GM19023 (cell line): Measurements from ENCODE around the gene TP73.

Experiments used
- ATAC-seq: cut with Tn5 transposase; IDR thresholded peaks from one replicate; pipeline ENCODE4 v1.9.1; 2021; ENCODE audit warnings: mild to moderate bottlenecking, moderate library complexity; ENCODE audit not compliant: unreplicated experiment

TP73 gene

GRCh38 chr1:3651026-3651929 lies 1.0 kb upstream of the TP73 start:
- ATAC-seq: no peak

GRCh38 chr1:3652548-3653285 lies 401 bp downstream of the TP73 start:
- no peak for ATAC-seq

DNA sequence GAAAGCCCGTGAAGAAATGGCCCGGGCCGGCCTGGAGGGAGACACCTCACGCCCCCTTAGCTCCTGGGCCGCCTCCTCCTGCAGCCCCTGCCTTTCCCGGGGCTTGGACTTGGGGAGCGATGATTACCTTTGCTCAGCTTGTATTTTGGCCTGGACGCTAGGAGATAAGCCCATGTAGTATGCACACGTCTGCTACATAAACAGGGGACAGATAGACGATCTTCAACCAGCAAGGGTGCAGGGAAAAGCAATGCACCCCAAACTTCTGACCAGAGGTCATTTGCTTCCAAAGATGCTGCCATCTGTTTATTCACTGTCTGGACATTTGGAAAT lies 936 bp downstream of the TP73 start:
- no peak for ATAC-seq

- no peak for ATAC-seq
These were observed 2.4 kb downstream of the TP73 start for GRCh38 chr1:3654549-3655281.

GRCh38 chr1:3656450-3657095 lies 4.3 kb downstream of the TP73 start:
- ATAC-seq: peak; percentile 46

- ATAC-seq: no peak
These were observed 4.8 kb downstream of the TP73 start for GRCh38 chr1:3657096-3657475.

DNA sequence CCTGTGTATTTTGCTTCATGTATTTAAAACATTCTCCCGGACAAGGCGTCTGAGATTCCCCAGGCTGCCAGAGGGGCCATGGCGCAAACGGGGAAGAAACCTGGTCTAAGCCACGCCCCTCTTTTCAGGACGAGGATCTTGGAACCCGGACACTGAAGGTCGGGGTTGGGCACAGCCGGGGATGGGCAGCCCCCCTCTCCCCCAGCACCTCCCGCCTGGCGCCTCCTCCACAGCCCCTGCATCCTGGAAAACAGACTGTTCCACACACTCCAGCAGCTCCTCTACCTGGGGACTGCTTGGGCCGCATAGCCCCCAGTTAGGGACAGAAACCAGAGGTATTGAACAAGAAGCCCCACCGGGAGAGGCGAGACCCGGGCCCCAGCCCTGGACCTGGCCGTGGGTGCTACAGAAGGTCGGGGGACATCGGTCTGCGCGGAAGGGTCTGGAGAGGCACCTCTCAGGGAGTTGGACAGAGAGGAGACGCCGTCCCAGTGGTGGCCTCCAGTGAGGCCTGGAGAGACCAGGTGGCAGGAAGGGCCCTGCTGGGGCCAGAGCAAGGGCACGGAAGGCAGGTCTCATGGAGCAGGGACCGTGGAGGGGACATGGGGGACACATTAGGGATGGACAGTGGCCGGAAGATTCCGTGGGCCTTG lies 5.4 kb downstream of the TP73 start:
- ATAC-seq: no peak

- ATAC-seq: no peak
These were observed 5.9 kb downstream of the TP73 start for GRCh38 chr1:3658231-3658615.

DNA sequence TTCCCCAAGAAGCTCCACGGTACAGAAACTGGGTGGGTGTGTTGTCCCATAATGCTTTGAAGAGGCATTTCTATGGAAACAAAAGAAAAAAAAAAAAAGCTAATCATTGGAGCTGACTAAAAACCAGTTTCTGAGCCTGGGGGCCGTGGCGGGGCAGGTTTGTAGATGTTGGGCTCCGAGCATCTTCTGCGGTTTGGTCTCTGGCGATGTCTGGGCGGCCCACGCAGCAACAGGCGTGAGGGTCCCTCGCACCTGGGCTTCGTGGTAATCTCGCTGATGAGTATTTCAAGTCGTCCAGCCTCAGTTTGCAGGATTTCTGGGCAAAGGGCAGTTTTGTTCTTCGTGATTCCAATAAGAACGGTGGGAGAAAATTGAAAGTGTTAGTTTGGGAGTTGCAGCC lies 6.8 kb downstream of the TP73 start:
- no peak for ATAC-seq

- ATAC-seq: no peak
These were observed 8.4 kb downstream of the TP73 start for GRCh38 chr1:3660704-3661103.

DNA sequence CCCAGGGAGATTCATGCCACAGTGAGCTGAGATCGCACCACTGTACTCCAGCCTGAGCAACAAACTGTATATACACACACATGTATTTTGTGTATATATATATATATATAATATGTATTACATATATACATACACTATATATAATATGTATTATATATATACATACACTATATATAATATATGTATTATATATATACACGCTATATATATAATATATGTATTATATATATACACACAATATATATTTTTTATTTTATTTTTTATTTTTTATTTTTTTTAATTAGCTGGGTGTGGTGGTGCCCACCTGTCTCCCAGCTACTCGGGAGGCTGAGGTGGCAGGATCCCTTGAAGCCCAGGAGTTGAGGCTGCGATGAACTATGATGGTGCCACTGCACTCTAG lies 9.3 kb downstream of the TP73 start:
- no peak for ATAC-seq

- ATAC-seq: no peak
These were observed 9.9 kb downstream of the TP73 start for GRCh38 chr1:3662080-3662671.

- ATAC-seq: no peak
These were observed 11.8 kb downstream of the TP73 start for GRCh38 chr1:3663999-3664699.

DNA sequence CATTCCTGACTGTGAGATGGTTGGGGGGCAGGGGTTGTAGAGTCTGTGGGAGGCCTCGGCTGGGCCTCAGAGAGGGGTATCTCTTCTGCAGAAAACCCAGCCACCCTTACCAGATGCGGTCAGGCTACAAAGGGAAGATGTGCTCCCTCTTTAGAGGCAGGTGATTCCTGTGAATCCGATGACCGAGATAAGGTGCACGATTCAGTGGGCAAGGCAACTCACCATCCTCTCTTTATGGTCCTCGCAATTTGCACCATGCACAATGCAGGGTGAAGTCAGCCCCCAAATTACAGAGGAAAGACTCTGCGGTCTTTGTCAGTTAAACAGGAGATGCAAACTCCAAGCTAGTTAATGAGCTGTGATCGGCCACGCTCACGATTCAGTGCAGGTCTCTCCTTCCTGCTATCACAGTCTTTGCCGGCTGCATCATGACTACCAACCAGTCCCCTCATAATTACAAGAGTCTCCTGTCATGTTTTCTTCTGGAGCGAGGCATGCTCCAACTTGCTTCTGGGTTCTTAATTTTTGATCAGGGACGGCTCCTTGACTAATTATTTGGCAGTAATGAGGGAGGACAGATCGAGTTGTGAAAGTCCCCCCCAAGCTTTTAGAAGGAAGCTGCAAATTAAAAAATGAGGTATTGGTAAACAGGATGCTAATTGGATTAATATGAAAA lies 12.5 kb downstream of the TP73 start:
- no peak for ATAC-seq

GRCh38 chr1:3668148-3668547 lies 15.8 kb downstream of the TP73 start:
- no peak for ATAC-seq

DNA sequence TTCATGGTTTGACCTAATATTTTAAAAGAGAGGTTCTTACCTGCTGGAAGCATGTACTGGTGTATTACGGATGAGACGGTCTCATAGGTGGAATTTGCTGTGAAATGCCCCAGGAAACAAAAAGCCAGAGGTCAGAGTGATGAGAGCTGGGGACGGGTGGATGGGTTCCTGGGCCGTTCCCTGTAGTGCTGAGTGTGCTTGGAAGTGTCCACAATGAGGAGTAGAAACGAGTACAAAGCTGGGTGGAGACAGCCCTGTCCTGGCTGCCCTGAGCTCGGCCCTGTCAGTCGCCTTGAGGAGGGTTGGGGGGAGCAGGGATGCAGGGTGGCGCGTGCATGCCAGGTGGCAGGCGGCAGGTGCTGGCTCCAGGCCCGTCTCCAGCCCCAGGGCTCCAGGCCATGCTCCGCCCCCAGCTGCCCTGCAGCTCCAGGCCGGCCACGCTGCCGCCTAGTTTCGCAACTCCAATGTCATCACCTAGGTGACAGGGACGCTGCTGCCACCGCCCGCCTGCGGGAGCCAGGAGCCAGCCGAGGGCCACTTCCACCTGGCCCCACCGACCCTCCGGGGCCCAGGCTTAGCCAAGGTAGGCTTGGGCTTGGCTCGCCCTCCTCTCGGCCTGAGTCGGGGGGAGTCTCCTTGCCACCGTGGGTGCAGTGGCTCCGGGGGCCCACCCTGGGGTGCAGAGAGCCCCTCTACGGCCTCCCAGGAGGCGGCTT lies 16.4 kb downstream of the TP73 start:
- no peak for ATAC-seq

DNA sequence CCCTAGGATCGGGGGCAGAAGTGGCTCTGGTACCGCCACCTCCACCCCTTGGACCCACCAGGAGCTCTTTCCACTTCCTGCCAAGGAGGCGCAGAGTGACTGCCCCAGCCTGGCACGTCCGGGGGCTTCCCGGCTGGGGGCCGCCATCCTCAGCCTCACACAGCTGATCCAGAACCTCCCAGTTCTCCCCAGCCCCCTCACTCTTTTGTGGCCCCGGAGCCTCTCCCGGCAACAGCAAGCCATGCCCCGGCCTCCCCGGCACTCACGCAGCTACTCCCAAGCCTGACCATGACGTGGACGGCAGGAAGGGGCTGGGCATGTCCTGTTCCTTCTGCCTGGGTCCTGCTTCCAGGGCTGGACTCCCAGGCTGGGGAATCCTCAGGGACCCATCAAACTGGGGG lies 17.1 kb downstream of the TP73 start:
- ATAC-seq: no peak

- ATAC-seq: no peak
These were observed 17.7 kb downstream of the TP73 start for GRCh38 chr1:3669971-3670431.
